Endothelial cell of umbilical vein (primary cell): ENCODE results near the gene PDE11A. TPM values are rescaled to one million over a fixed set of nuclear protein-coding genes. Genes with fewer than 3 reads are reported as not detected.

Experiments used
- BruUV-seq: library from RNA; stranded (reverse); fragments of 400-500 nt; replicated peaks from 2 replicates; lab custom pipeline; 2021; lab: Mats Ljungman, UMichigan
- CTCF ChIA-PET: fragments of 300-600, 350-600 bp; sonication (Branson Sonifier 250); formaldehyde crosslinking; loops from one replicate; lab custom pipeline; 2021; ENCODE audit warnings: antibody characterized with exemption, inconsistent platforms; lab: Charles Lee
- POLR2A ChIA-PET: fragments of 300-600, 350-600 bp; sonication (Branson Sonifier 250); formaldehyde crosslinking; loops from one replicate; lab custom pipeline; 2021; ENCODE audit warnings: antibody characterized with exemption, inconsistent platforms; lab: Charles Lee
- DNase-seq: peaks from one replicate; pipeline ENCODE4 v3.0.0-alpha.2; 2011; ENCODE audit warnings: low read depth, low spot score
- FAIRE-seq: peaks from 2 replicates; lab custom pipeline; 2011; peaks lifted over from hg19 to GRCh38; lab: Jason Lieb, UNC
- H2AFZ ChIP-seq: 2 replicates; pipeline ENCODE4 v1.6.0; 2012; ENCODE audit warnings: low read depth, low read length, control low read depth, inconsistent platforms
- H3K27ac ChIP-seq: 2 replicates; pipeline ENCODE4 v1.5.1; 2011; ENCODE audit warnings: low read depth, mild to moderate bottlenecking, control low read depth, low read length, moderate library complexity; ENCODE audit not compliant: insufficient read depth
- H3K27me3 ChIP-seq, 2 experiments: 2 replicates each; pipeline versions ENCODE4 v1.6.0 to v1.6.1; 2011; ENCODE audit warnings: low read length in 2 of 2, mixed read lengths in 1 of 2; ENCODE audit not compliant: control insufficient read depth in 2 of 2, insufficient read depth in 2 of 2
- H3K36me3 ChIP-seq, 2 experiments: 2 replicates in 1 of 2; 3 replicates in 1 of 2; pipeline ENCODE4 v1.5.1; 2011; ENCODE audit warnings: low read length in 2 of 2, mild to moderate bottlenecking in 1 of 2, moderate library complexity in 1 of 2; ENCODE audit not compliant: control insufficient read depth in 2 of 2, insufficient read depth in 2 of 2; ENCODE audit errors: extremely low read depth in 1 of 2
- H3K4me1 ChIP-seq: 3 replicates; pipeline ENCODE4 v1.5.1; 2011; ENCODE audit warnings: mild to moderate bottlenecking, low read length; ENCODE audit not compliant: control insufficient read depth, insufficient read depth; ENCODE audit errors: extremely low read depth
- H3K4me2 ChIP-seq: 2 replicates; pipeline ENCODE4 v1.6.1; 2011; ENCODE audit warnings: low read length, control low read depth, mixed read lengths; ENCODE audit not compliant: insufficient read depth
- H3K4me3 ChIP-seq, 3 experiments: fragments of 200-600 bp in 1 of 3; sonication (generic), shearing (Covaris generic) in 1 of 3; replicated peaks in 1 of 3; 2 replicates each; pipeline ENCODE4 v1.5.1; 2011 to 2016; ENCODE audit warnings: control low read depth in 3 of 3, low read length in 3 of 3, mild to moderate bottlenecking in 2 of 3, inconsistent platforms in 1 of 3, low read depth in 1 of 3, moderate library complexity in 1 of 3; ENCODE audit not compliant: insufficient read depth in 1 of 3
- H3K79me2 ChIP-seq: 2 replicates; pipeline ENCODE4 v1.6.0; 2012; ENCODE audit warnings: low read length, inconsistent platforms; ENCODE audit not compliant: control insufficient read depth, insufficient read depth
- H3K9ac ChIP-seq: replicated peaks from 2 replicates; pipeline ENCODE3; 2011; ENCODE audit warnings: low read length, control low read depth; ENCODE audit not compliant: insufficient read depth; ENCODE audit errors: extremely low read depth
- H3K9me1 ChIP-seq: replicated peaks from 3 replicates; pipeline ENCODE4 v1.6.0; 2011; ENCODE audit warnings: mild to moderate bottlenecking, low read length; ENCODE audit not compliant: control insufficient read depth, insufficient read depth; ENCODE audit errors: extremely low read depth
- H3K9me3 ChIP-seq: replicated peaks from 2 replicates; pipeline ENCODE4 v1.5.1; 2012; ENCODE audit warnings: low read length, inconsistent platforms; ENCODE audit not compliant: control insufficient read depth, insufficient read depth
- H4K20me1 ChIP-seq: replicated peaks from 2 replicates; pipeline ENCODE3; 2011; ENCODE audit warnings: mild to moderate bottlenecking, low read length; ENCODE audit not compliant: control insufficient read depth, insufficient read depth; ENCODE audit errors: extremely low read depth
- CTCF ChIP-seq, 2 donors: IDR thresholded peaks; 1 replicate in 1 of 2; 2 replicates in 1 of 2; pipeline ENCODE4 v1.5.1; 2011; ENCODE audit warnings: low read length in 2 of 2, mild to moderate bottlenecking in 2 of 2, moderate library complexity in 2 of 2, control low read depth in 1 of 2, inconsistent platforms in 1 of 2, low read depth in 1 of 2; ENCODE audit not compliant: insufficient read depth in 1 of 2; ENCODE audit errors: extremely low read depth in 1 of 2
- EZH2 ChIP-seq: IDR thresholded peaks from 2 replicates; pipeline ENCODE4 v1.6.1; 2012; ENCODE audit warnings: borderline replicate concordance, low read depth, mild to moderate bottlenecking, moderate library complexity, low read length, inconsistent platforms; ENCODE audit not compliant: severe bottlenecking
- FOS ChIP-seq: IDR thresholded peaks from 2 replicates; pipeline ENCODE4 v1.6.1; 2011; ENCODE audit warnings: mild to moderate bottlenecking, low read length, moderate library complexity, borderline replicate concordance; ENCODE audit not compliant: insufficient read depth
- GATA2 ChIP-seq: IDR thresholded peaks from 2 replicates; pipeline ENCODE4 v1.7.0; 2011; ENCODE audit warnings: low read depth, mild to moderate bottlenecking, moderate library complexity, mixed read lengths, low read length; ENCODE audit not compliant: insufficient read length, insufficient read depth
- JUN ChIP-seq: IDR thresholded peaks from 2 replicates; pipeline ENCODE4 v1.6.1; 2011; ENCODE audit warnings: borderline replicate concordance, low read depth; ENCODE audit not compliant: insufficient read length, insufficient read depth
- MAX ChIP-seq: IDR thresholded peaks from 2 replicates; pipeline ENCODE4 v1.6.1; 2011; ENCODE audit not compliant: insufficient read depth, insufficient read length
- MYC ChIP-seq: IDR thresholded peaks from one replicate; pipeline ENCODE4 v1.6.1; 2011; ENCODE audit warnings: mild to moderate bottlenecking, low read depth, low read length
- POLR2A ChIP-seq: IDR thresholded peaks from 2 replicates; pipeline ENCODE4 v1.6.1; 2012; ENCODE audit warnings: low read depth, mild to moderate bottlenecking, control low read depth, low read length
- POLR2AphosphoS5 ChIP-seq: IDR thresholded peaks from 2 replicates; pipeline ENCODE4 v1.6.1; 2012; ENCODE audit warnings: low read depth, mild to moderate bottlenecking, control low read depth, low read length, moderate library complexity; ENCODE audit not compliant: insufficient read depth
- dilution Hi-C: fragments of 300-500 bp; cut with MboI; formaldehyde crosslinking; loops from one replicate; pipeline ENCODE4 v1.15.0; 2019; ENCODE audit warnings: low sequenced_read_pairs; ENCODE audit not compliant: extremely low pct_ligation_motif_present
- intact Hi-C: fragments of 100-400 bp; cut with micrococcal nuclease; formaldehyde crosslinking; loops from one replicate; pipeline ENCODE4 v1.10.0; 2022
- polyA plus RNA-seq, 4 experiments: library from polyadenylated mRNA; depleted of rRNA in 3 of 4; stranded (reverse) in 3 of 4; unstranded in 1 of 4; fragments of >200 nt; gene quantifications; 2 replicates each; pipeline versions ENCODE4 v1.2.1 to v1.2.3, GENCODE V29; 2011 to 2012; ENCODE audit warnings: missing spikeins in 1 of 4
- total RNA-seq: library from RNA; stranded (reverse); gene quantifications from 2 replicates; pipeline ENCODE4 v1.2.3, GENCODE V29; 2021

PDE11A gene
- total and polyA plus RNA-seq, 2 donors (not counting 3 experiments of a cell fraction or from before 2014, with no cell fraction given): 0.07 to 0.51 TPM

- no peak overlapping the region for H2AFZ ChIP-seq
- DNase-seq: no peak
- no peaks in the 10 kb centered on the region for H3K36me3 ChIP-seq
- no peak for TF ChIP-seq MYC
- TF ChIP-seq MAX: no peak
- no peak for TF ChIP-seq POLR2A
- no peak for TF ChIP-seq JUN
- no peak for TF ChIP-seq FOS
- H3K4me2 ChIP-seq: no peak overlapping the region
- CTCF ChIA-PET: interaction anchor here (1.2 kb wide), 1 partner anchor 24 kb away, joined by 3 read pairs; no protein-coding TSS in a partner anchor
- dilution Hi-C loops: no loop called here
- intact Hi-C loops: no loop called here
- H3K4me1 ChIP-seq: peaks cover 8% of the 10 kb centered on the region
- H4K20me1 ChIP-seq: no peaks in the 10 kb centered on the region
- no peaks in the 10 kb centered on the region for H3K9me1 ChIP-seq
- BruUV-seq: no TSS peak
- FAIRE-seq: no peak
- POLR2A ChIA-PET: no interaction called here
- H3K27me3 ChIP-seq: peaks cover 7 to 11% of the 10 kb centered on the region in 2 experiments
- no peak overlapping the region for H3K4me3 ChIP-seq
- no peak overlapping the region for H3K9ac ChIP-seq
- no peaks in the 10 kb centered on the region for H3K9me3 ChIP-seq
- no peak overlapping the region for H3K27ac ChIP-seq
- H3K79me2 ChIP-seq: no peaks in the 10 kb centered on the region
Measured at GRCh38 chr2:178068823-178069454, 3.6 kb downstream of the PDE11A start.

GRCh38 chr2:178066890-178067669 is 5.5 kb downstream of the PDE11A start:
- H3K27ac ChIP-seq: no peak overlapping the region
- no peaks in the 10 kb centered on the region for H4K20me1 ChIP-seq
- BruUV-seq: no TSS peak
- no peaks in the 10 kb centered on the region for H3K4me1 ChIP-seq
- no peaks in the 10 kb centered on the region for H3K9me1 ChIP-seq
- CTCF ChIA-PET: no interaction called here
- no peak for DNase-seq
- H3K27me3 ChIP-seq: peaks cover 7 to 14% of the 10 kb centered on the region in 2 experiments
- no peaks in the 10 kb centered on the region for H3K79me2 ChIP-seq
- no peak for TF ChIP-seq GATA2
- TF ChIP-seq CTCF (IDR thresholded peaks at IDR 0.05; ENCODE audit: extremely low read depth in 1 of 2, insufficient read depth in 1 of 2, low read depth in 1 of 2, low read length in 2 of 2): no peak
- TF ChIP-seq JUN: no peak
- TF ChIP-seq FOS: no peak
- no peak for TF ChIP-seq POLR2A
- TF ChIP-seq EZH2: no peak
- no peak for TF ChIP-seq MYC
- TF ChIP-seq POLR2AphosphoS5: no peak
- TF ChIP-seq MAX: no peak
- FAIRE-seq: no peak
- no peak overlapping the region for H3K4me3 ChIP-seq
- H3K9ac ChIP-seq: no peak overlapping the region
- no peak overlapping the region for H2AFZ ChIP-seq
- no peaks in the 10 kb centered on the region for H3K36me3 ChIP-seq
- H3K9me3 ChIP-seq: no peaks in the 10 kb centered on the region
- intact Hi-C loops: no loop called here
- POLR2A ChIA-PET: no interaction called here
- no peak overlapping the region for H3K4me2 ChIP-seq
- dilution Hi-C loops: no loop called here
